H1 (cell line): ENCODE results near the gene SMYD3.
A peak's percentile ranks its signal among the peaks of the same experiment; 100 is the strongest.

Experiments used
- EZH2 ChIP-seq: fragments of 200-600 bp; sonication (generic); IDR thresholded peaks from 2 replicates; pipeline ENCODE4 v1.7.1; 2012; ENCODE audit warnings: low read depth, mild to moderate bottlenecking, moderate library complexity, low read length, inconsistent platforms; ENCODE audit not compliant: severe bottlenecking
- POLR2A ChIP-seq, 2 experiments: IDR thresholded peaks; 1 replicate in 1 of 2; 2 replicates in 1 of 2; pipeline ENCODE4 v1.6.1; 2011; ENCODE audit warnings: low read depth in 2 of 2, low read length in 2 of 2, mild to moderate bottlenecking in 2 of 2; ENCODE audit errors: control extremely low read depth in 1 of 2
- SIN3A ChIP-seq, 2 experiments: IDR thresholded peaks in 1 of 2; conservative IDR thresholded peaks in 1 of 2; 2 replicates each; pipeline ENCODE4 v1.6.1; 2011 to 2012; ENCODE audit warnings: low read length in 2 of 2, improper control_type of control experiment in 1 of 2, low read depth in 1 of 2, mild to moderate bottlenecking in 1 of 2
- TF ChIP-seq, protein P1 (sequence below), 3 experiments: IDR thresholded peaks; 1 replicate in 2 of 3; 2 replicates in 1 of 3; pipeline versions ENCODE4 v1.5.1 to v1.6.1; 2011; ENCODE audit warnings: low read length in 3 of 3, mild to moderate bottlenecking in 3 of 3, inconsistent platforms in 2 of 3, low read depth in 1 of 3, moderate library complexity in 1 of 3; ENCODE audit not compliant: insufficient read depth in 1 of 3; ENCODE audit errors: control extremely low read depth in 1 of 3
- TF ChIP-seq, protein P2 (sequence below): IDR thresholded peaks from 2 replicates; pipeline ENCODE4 v1.6.1; 2012; ENCODE audit warnings: inconsistent platforms

DNA sequence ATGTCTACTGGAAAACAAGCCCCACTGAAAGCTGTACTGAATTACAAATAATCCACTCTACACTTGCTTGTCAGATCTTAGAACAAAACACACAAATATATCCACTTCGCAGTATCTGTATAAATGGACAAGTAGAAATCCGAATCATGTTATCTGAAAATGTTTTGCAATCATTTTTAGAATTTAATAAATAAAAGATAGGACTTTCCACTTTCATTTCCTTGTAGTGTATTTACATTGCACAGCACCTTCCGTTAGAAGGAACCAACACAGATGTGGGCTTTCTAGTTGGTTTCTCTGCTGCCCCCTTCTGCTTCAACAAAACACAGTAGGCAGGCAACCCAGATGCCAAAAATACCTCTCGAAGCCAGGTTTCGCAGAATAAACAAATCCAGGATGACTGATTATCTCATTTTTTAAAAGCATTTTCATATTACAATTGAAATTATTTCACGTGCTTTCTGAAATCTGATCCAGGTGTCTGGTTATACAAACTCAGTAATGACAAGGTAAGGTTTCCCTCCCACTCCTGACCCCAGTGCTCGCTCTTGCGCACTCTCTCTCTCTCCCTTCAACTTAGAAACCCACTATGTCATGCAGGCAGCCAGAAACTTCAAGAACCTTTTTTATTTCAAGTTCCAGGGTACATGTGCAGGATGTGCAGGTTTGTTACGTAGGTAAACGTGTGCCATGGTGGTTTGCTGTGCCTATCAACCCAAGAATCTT, 389.9 kb downstream of the SMYD3 start:
- TF ChIP-seq, protein P1, sequence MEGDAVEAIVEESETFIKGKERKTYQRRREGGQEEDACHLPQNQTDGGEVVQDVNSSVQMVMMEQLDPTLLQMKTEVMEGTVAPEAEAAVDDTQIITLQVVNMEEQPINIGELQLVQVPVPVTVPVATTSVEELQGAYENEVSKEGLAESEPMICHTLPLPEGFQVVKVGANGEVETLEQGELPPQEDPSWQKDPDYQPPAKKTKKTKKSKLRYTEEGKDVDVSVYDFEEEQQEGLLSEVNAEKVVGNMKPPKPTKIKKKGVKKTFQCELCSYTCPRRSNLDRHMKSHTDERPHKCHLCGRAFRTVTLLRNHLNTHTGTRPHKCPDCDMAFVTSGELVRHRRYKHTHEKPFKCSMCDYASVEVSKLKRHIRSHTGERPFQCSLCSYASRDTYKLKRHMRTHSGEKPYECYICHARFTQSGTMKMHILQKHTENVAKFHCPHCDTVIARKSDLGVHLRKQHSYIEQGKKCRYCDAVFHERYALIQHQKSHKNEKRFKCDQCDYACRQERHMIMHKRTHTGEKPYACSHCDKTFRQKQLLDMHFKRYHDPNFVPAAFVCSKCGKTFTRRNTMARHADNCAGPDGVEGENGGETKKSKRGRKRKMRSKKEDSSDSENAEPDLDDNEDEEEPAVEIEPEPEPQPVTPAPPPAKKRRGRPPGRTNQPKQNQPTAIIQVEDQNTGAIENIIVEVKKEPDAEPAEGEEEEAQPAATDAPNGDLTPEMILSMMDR (IDR thresholded peaks at IDR 0.05; ENCODE audit: control extremely low read depth in 1 of 3, insufficient read depth in 1 of 3, low read depth in 1 of 3, low read length in 3 of 3) = peak; percentile 22 to 70 (median 60)
- TF ChIP-seq POLR2A (IDR thresholded peaks at IDR 0.05; ENCODE audit: control extremely low read depth in 1 of 2, low read depth in 2 of 2, low read length in 2 of 2) (no peak), SIN3A (conservative IDR thresholded peaks at IDR 0.05 in 1 of 2, IDR thresholded peaks at IDR 0.05 in 1 of 2; ENCODE audit: low read depth in 1 of 2, low read length in 2 of 2) (no peak), EZH2 (no peak)
- TF ChIP-seq, protein P2, sequence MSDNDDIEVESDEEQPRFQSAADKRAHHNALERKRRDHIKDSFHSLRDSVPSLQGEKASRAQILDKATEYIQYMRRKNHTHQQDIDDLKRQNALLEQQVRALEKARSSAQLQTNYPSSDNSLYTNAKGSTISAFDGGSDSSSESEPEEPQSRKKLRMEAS = no peak
